ENCODE results near the gene CD9.

CD9 gene

DNA sequence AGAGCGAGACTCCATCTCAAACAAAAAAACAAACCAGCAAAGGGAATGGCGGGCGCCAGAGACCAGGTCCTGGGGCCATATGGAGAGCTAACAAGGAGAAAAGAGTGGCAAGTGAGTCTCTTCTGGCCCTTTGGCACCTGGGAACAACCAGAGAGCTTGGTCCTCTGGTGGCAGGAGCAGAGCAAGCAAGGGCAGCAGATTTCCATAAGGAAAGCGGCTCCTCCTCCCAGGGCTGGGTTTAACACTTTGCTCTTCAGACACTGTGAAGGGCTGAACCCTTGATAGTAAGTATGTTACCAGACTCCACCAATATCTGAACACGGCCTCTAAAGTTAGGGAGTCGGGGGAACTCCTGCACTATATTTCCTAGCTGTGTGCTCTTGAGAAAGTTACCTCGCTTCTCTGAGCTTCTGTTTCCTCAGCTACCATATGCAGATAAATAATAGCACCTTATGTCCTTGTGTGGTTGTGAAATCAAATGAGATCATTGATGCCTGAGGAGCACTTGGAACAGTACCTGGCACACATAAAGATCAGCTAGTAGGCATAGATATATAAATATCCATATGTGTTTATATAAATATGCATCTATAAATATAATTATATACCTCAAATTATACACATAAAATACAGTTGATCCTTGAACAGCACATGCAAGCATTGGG lies 76.9 kb downstream of the CD9 start:
- no peak for DNase-seq

DNA sequence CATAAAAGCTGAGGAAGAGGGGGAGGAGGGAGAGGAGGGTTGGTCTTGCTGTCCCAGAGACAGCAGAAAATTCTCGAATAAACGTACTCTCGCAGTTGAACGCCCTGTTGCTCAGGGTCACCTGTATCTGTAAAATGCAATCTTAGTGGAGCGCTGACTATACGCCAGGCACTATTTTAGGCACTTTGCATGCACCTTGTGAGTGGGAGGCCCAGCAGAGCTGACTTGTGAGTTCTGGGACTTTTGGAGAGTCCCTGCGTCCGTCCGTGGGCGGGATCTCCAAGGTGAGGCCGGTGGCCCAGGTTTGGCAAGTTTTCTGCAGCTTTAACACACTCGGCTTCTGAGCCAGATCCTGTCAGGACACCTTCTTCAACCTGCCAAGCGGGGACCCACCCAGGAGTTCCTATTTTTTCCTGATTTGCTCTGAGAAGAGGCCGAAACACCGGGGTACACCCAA lies 77.8 kb downstream of the CD9 start:
- no peak for DNase-seq

DNA sequence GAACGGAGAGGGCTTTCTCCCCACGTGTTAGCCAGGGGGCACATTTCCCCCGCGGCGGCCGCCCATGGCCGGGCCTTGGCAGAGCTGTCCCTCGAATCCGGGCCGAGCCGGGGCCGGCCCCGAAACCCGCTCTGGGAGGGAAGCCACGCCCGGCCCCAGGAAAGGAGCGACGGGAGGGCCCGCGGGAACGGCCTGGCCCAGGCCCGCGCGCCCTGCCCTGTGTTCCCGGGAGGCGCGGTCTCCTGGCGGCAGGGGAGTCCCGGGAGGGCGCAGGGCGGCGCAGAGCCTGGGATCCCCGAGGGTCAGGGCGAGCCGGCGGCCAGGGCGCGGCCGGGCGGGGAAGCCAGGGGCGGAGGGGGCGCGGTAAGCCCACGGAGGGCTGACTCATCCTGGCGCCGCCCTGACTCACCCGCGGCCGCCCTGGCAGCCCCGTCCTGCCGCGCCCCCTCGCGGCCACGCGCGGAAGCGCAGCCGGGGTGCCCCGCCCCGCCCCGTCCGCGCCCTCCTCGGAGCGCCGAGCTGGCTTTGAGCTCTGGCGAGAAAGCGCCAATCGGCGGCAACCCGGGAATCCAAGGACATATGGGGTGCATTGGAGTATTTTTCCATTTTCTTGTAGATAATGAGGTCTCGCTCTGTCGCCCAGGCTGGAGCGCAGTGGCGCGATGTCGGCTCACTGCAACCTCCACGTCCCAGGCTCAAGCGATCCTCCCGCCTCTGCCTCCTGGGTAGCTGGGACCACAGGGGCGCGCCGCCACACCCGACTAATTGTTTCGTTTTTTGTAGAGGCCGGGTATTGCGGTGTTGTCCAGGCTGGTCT lies 78.4 kb downstream of the CD9 start:
- DNase-seq: no peak

DNA sequence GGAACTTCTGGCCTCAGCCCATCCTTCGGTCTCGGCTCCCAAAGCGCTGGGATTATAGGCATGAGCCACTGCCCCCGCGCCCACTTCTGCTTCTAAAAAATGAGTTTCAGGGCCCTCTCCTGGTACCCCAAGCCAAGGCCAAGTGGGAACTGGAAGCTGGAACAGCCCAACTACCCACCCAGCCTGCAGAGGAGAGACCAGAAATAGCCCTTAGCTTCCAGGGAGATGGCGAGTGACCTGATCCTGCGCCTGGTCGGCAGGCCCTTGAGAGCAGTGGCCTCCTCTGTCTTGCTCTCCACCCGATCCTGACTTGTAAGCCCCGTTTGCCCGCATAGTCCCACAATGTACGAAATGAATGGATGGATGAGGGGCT lies 79.0 kb downstream of the CD9 start:
- no peak for DNase-seq

DNA sequence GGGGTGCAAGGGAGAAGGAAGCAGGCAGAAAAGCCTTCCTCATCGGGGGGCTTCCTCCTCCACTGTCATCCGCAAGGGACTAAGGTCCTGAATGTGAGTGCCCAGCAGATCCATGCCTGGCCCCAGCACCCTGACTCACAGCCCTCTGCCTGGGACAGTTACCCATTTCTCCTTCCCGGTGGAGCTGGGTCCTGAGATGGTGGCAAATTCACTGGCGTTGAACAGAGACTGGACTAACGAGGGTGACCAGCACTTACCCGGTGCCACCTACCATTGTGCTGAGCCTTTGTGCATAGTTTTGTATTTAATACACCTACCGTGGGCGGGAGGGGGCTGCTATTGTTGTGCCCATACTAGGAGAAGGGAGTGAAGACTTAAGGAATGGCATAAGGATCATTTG lies 79.4 kb downstream of the CD9 start:
- no peak for DNase-seq

DNA sequence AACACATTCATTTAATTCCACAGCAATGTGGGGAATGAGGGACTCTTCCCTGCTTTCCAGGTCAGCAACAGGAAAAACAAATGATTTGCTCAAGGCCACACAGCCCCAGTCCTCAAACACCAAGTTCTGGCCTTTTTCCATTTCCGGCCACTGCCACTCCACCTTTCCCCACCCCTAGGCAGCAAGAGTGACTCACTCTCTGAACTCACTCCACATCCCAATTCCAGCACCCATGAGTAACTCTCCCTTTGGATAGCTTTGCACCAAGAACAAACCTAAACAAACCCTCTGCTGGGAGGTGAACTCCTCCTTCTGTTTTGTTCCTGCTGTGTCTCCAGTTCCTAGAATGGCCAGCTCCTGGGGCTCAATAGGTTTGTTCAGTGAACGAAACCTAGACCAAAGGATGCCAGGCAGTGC lies 79.9 kb downstream of the CD9 start:
- DNase-seq: no peak

DNA sequence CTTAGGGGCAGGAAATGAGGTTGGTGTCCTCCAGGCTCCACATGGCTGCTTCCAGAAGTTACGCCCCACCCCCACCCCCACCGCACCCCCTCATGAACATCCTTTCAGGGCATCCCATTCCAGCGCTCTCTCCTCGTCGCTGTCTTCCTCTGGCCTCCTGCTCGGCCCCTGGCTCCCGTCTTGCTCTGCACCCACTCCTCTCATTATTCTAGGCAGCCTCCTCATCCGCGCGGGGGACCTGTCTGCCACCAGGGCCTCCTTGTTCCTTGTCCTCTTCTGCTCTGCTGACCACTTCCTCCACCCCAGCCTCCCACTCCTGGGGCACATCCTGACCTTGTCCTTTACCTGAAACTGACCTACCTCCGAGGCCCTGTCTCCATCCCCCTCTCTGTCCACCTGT lies 80.5 kb downstream of the CD9 start:
- DNase-seq: no peak

DNA sequence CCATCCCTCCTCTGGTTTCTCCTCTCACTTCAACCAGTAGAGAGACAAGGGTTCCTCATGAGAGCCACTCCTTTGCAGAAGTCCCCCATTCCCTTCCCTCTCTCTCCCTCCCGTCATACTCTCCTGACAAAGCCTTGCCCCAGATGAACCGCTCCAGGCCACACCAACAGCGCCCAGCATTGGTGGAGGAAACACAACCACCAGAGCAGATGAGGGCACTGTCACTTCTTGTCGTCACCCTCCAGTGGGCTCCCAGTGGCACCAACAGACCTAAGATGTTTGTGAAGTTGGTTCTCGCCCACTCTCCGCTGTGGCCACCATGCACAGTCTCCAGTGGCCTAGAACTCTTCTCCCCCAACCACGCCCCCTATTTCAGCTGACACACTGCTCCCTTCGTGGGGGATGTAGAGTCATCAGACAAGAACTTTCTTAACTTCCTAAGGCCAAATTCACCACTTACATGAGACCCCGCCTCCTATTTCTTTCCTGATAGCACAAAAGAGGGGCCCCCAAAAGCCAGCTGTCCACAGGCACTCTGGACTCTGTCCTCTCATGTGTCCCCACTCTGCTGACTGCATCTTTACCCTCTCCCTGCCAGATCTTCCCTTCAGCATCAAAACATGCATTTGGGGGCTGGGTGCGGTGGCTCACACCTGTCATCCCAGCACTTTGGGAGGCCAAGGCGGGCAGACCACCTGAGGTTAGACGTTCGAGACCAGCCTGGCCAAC lies 81.0 kb downstream of the CD9 start:
- DNase-seq: no peak

DNA sequence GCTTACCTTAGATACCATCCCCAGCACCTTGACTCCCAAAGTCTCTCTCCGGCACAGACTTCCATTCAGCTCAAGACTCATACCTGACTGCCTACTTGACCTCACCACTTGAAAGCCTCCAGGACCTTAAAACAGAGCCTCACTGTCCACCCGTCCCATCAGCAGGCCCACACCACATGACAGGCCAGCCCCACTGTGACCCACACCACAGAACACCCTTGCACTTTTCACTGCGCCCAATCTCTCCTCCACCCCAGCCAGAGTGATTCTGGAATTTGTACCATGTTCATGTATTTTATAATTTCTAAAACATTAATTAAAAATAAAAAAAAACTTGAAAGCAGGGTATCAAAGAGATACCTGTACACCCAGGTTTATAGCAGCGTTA lies 82.2 kb downstream of the CD9 start:
- DNase-seq: no peak

DNA sequence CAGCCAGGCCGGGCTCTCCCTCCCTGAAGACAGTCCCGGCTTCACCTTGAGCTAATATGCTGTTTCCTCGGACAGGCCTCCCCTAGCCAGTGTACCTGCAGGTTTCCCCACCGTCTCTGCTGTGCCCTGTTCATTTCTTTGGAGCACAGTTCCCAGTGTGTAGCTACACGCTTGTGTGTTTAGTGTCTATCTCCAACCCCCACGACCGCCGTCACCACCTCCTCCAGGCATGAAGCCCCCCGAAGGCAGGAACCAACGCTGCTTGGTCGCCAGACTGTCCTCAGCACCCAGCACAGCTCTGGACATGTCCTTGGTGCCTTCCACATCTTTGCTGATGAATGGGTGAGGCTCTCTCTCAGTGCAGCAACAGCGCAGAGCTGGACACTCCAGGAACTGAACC lies 84.1 kb downstream of the CD9 start:
- DNase-seq: no peak

DNA sequence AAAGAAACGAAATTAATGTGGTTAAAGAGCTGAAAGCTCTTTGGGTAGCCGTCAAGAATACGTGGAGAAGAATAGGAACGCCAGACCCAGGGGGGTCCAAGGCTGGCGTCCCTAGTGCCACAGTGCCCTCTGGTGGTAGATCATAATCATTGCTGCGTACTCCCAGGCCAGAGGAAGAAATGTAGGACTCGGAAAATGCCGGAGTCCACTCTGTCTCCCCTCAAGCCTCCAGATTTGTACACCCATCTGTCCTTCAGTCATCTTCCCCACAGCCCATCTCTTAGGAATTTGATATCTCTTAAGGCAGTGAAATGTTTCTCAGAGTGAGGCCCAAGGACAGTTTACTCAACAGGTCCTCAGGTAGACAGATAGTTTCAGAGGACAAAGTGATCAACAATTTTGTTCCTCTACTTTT lies 84.9 kb downstream of the CD9 start:
- no peak for DNase-seq

DNA sequence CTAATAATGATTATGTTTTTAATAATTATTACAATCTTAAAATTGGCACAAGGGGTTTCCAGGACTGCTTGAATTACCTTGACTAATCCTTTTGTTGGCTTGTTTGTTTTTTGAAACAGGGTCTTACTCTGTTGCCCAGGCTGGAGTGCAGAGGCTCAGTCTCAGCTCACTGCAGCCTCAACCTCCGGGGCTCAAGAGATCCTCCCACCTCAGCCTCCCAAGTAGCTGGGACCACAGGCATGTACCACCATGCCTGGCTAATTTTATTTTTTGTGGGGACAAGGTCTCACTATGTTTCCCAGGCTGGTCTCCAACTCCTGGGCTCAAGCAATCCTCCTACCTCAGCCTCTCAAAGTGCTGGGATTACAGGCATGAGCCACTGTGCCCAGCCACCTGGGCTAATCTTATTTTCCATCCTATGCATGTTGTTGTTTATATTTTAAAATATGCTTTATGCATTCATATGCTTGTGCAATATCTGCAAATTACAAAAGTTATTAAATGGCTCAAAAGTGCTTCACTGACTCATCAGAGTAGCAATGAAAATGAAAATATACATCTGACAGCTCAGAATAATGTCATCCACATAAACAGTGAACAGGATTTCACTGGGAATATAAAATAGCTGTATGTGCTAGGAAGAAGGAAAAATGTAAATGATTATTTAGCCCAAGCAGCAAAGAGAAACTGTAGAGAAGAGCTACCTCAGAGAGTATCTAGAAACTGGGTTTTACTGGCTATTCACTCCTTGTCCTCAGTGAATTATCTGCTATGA lies 85.5 kb downstream of the CD9 start:
- DNase-seq: no peak
